Measurements from ENCODE around the gene YAP1.

Gene YAP1

DNA sequence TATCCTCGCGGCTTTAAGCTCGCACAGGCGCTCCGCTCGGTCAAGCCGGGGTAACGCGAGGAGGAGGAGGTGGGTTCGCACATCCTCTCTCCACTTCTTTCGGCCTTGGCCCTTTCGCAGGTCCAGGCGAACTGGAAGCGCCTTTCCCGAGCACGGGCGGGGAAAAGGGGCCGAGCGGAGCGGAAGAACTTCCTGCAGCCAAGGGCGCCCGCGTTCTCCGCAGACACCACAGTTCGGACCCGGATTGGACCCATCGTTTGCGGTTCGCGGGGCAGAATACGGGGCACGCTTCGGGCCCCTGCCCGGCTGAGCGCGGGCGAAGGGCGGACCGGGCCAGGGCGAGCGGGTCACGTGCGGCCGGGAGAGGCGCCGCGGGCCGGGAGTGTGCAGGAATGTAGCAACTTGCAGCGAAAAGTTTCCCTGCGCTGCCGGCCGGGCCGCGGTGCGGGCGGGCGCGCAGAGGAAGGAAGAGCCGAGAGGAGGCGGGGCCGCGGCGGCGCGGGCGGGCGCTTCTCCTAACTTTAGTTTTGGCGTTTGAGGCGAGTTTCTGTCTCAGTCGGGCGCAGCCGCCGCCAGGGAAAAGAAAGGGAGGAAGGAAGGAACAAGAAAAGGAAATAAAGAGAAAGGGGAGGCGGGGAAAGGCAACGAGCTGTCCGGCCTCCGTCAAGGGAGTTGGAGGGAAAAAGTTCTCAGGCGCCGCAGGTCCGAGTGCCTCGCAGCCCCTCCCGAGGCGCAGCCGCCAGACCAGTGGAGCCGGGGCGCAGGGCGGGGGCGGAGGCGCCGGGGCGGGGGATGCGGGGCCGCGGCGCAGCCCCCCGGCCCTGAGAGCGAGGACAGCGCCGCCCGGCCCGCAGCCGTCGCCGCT is at the start of gene YAP1:
TSS of gene YAP1 (plus strand) at position 552 of the 865 bp plus-strand sequence. CDS start 402 bp downstream, outside the sequence.
- DNase-seq, result peak in 46 of 56 donors; percentile 4 to 74 (median 38)

GRCh38 chr11:102061276-102061675 is 49.0 kb upstream of the YAP1 start:
- no peak for DNase-seq

- DNase-seq, result no peak
Measured at GRCh38 chr11:102062106-102062505, 48.1 kb upstream of the YAP1 start.

- DNase-seq, result no peak
Measured at GRCh38 chr11:102064316-102064715, 45.9 kb upstream of the YAP1 start.

- no peak for DNase-seq
Measured at GRCh38 chr11:102070766-102071165, 39.5 kb upstream of the YAP1 start.

DNA sequence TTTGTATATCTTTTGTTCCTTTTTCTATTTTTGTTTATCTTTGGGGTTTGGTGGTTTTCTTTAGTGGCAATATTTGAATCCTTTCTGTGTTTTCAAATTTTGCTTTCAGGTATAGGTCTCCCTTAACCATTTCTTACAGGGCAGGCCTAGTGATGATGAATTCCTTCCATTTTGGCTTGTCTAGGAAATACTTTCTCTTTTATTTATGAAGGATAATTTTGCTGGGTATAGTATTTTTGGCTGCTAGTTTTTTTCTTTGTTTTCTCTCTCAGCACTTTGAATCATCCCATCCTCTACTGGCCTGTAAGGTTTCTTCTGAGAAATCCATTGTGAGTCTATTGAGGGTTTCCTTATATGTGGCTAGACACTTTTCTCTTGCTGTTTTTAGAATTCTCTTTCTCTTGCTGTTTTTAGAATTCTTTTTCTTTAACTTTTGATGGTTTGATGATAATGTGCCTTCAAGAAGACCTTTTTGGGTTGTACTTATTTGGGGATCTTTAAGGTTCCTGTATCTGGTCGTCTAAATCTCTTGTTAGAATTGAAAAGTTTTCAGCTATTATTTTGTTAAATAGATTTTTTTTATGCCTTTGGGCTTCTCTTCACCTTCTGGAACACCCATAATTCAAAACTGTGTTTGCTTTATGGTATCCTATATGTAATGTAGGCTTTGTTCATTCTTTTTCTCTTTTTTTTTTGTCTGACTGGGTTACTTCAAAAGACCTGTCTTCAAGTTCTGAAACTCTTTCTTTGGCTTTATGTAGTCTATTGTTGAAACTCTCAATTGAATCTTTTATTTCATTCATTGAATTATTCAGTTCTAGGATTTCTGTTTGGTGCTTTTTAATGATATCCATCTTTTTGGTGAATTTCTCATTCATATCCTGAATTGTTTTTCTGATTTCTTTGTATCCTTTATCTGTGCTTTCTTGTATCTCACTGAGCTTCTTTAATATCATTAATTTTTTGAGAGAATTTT is 38.5 kb upstream of the YAP1 start:
- no peak for DNase-seq

GRCh38 chr11:102073253-102073652 is 37.0 kb upstream of the YAP1 start:
- DNase-seq, result no peak

DNA sequence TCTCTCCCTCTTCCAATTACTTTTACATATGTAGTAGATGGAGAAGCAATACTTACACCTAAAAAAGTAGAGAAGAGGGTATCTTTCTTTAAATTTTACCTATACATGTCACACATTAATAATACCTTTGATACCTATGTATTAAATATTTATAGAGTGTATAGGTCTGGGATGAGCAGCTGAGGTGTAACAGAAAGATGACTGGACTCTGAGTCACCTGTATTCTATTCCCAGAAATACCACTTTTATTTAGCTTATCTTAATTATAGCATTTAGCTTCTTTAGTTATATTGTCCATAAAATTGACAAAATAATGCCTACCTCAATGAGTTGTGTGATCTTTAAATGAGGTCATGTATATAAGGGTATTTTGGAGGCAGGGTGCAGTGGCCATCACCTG is 30.6 kb upstream of the YAP1 start:
- no peak for DNase-seq

- DNase-seq, result no peak
Measured at GRCh38 chr11:102081313-102081712, 28.9 kb upstream of the YAP1 start.

DNA sequence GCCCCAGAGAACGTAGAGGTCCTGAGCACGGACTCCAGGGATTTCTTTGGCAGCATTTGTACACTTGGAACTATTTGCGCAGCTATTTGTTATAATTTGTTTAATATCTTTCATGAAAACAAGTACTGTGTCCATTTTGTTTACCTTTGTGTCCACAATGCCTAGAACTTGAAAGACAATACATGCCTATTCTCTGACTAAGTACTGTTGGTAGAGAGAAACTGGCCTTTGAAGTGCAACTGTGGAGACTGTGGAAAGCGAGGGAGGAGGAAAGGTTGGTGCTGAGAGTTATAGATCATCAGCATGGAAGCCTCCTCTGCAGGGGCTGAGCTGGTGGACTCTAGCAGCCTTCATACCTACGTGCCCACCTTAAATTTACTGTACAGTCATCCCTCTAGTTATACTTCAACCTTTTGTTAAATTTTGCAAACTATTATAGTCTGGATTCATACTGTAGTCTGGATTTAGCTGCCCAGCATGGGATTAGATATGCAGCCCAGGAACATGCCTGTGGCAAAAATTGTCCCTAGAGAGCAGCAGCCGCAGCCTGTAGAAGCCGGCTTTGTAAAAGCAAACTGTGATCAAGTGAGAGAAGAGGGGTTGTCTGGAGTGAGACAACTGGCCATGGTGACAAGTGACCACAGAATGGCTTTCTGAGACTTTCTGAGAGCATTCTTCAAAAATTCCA is 24.2 kb upstream of the YAP1 start:
- DNase-seq, result no peak

DNA sequence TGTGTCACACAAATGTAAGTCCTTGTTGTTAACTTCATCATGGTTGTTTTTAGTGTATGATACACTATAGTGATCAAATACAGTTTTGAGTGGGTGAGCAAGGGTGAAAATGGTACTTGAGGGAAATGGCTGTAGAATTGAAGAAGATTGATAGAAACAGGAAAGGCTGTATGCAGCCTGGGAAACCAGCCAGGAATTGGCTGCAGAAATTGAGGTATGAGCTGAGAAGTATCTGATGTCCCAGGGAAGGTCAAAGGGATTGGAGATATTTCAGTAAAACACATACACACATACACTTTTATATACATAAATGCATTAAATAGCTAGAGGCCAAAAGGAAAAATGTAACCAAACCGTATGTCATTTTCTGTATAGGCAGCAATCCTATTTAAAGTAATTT is 13.1 kb upstream of the YAP1 start:
- no peak for DNase-seq

GRCh38 chr11:102099755-102100154 is 10.5 kb upstream of the YAP1 start:
- DNase-seq, result no peak

GRCh38 chr11:102108734-102109440 is 1.4 kb upstream of the YAP1 start:
- no peak for DNase-seq

DNA sequence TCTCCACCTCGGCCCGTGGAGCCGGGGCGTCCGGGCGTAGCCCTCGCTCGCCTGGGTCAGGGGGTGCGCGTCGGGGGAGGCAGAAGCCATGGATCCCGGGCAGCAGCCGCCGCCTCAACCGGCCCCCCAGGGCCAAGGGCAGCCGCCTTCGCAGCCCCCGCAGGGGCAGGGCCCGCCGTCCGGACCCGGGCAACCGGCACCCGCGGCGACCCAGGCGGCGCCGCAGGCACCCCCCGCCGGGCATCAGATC is 439 bp downstream of the YAP1 start:
- peak in 3 of 56 donors; percentile 1 to 29 (median 16) for DNase-seq

GRCh38 chr11:102111011-102111786 is 952 bp downstream of the YAP1 start:
- DNase-seq, result peak in 33 of 56 donors; percentile 3 to 56 (median 17)

DNA sequence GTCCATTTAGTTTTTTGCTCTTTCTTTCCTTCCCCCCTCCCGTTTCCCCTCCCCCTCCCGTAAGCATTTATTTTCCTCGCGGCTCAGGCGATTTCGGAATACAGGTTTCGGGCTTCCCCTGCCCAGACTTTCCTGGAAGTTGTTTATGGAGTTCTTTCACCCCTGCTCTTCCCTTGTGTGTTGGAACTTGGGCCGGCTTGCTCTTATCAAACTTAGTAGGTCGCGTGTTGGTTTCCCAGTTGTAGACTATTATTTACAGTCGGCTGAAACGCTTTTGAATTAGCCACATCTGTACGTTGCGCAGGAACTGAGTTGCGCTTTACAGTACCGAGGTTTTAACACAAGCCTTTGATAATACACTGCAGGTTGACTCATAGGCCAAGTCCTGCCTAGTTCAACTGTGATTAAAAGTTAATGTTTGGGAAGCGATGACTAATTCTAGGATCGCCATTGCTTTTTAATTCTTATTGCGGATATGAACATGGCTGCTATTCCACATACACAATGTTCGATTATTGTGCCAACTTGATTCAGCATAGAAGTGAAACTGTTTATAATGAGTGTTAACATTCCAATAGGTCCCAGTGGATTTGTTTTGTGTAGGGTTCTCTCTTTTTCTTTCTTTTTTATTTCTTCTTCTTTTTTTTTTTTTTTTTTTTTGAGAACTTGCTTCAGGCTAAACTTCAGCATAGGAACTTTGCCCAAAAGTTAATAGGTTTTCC is 1.7 kb downstream of the YAP1 start:
- DNase-seq, result peak in 3 of 56 donors; percentile 1 to 25 (median 5)

DNA sequence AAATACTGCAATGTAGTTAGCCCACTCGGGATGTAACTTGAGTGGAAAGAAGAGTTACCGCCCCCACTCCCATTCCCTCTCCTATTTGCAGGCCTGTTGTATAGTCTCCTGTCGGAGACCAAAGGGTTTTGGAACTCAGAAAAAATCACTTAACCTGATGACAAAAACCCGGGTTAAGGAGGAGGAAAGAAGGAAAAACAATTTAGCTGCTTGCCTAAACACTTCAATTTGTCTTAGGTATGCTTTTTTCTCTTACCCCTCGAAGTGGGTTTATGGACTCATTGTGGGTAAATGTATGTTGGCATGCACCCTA is 2.2 kb downstream of the YAP1 start:
- no peak for DNase-seq

GRCh38 chr11:102114032-102114431 is 3.8 kb downstream of the YAP1 start:
- DNase-seq, result no peak

GRCh38 chr11:102115557-102115956 is 5.3 kb downstream of the YAP1 start:
- DNase-seq, result no peak

Measured in nucleus accumbens (tissue), 56 donors.